Amniotic stem cell (primary cell): Measurements from ENCODE around the gene C22orf23.
"Not testable (repeated sequence)": the region's sequence is repeated elsewhere in the genome, so short reads cannot be mapped to it uniquely, and the experiment has no call there.

Experiments used
- DNase-seq: peaks from one replicate; lab custom pipeline; 2025; lab: John Stamatoyannopoulos, UW

C22orf23 gene

DNA sequence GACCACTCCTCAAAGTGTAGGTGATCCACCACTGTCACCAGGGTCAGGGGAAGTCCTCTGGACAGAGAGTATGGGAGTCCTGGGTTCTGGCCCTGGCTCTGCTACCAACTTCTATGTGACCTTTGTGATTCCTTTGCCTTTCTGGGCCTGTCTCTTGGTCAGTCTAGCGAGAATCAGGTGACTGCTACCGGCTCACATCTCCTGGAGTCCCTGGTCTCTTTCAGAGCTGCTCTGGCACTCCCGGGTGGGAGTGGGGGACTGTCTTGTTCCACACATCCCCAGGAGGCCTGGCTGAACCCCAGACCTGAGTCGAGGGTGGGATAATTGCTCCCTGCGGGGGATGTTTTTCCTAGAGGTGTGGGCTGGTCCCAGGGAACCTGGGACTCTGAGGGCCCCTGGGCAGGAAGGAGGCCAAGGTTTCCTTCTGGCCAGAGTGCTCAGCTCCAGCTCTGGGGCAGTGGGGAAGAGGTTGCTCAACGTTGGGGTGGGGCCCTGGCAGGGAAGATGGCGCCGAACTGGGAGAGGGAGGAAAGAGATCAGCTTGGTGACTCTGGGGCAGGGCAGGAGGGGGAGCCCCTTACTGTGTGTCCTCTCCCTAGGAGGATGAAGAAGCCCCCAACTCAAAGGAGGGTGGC, 28.9 kb upstream of the C22orf23 start:
- DNase-seq: no peak

GRCh38 chr22:37981282-37982011, 28.0 kb upstream of the C22orf23 start:
- DNase-seq: no peak

DNA sequence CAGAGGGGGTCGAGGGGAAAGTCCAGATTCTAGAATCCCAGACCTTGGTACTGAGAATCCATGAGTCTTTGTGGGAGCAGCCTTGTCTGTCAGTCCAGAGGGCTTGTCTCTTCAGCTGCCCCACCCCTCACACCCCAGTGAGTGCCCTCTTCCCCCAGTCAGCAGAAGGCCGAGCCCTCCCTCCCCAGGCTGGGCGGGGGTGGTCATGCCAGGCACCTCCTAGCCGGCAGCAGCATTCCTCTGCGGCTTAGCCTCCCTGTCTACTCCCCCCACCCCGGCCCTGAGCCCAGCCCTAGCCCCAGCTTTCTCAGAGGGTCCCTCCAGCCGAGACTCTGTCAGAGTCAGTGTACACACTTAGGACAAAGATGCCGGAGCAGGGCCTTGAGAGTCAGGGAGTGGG, 26.4 kb upstream of the C22orf23 start:
- no peak for DNase-seq

- no peak for DNase-seq
These were observed 23.1 kb upstream of the C22orf23 start for GRCh38 chr22:37976547-37976946.

DNA sequence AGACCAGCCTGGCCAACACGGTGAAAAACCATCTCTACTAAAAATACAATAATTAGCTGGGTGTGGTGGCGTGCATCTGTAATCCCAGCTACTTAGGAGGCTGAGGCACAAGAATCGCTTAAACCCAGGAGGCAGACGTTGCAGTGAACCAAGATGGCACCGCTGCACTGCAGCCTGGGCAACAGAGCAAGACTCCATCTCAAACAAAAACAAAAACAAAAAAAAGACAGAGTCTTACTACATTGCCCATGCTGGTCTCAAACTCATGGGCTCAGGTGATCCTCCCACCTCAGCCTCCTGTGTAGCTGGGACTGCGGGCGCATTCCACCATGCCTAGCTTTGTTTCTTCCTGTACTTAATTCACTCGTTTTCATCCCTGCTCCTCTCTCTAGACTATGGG, 22.6 kb upstream of the C22orf23 start:
- not testable (repeated sequence) for DNase-seq

DNA sequence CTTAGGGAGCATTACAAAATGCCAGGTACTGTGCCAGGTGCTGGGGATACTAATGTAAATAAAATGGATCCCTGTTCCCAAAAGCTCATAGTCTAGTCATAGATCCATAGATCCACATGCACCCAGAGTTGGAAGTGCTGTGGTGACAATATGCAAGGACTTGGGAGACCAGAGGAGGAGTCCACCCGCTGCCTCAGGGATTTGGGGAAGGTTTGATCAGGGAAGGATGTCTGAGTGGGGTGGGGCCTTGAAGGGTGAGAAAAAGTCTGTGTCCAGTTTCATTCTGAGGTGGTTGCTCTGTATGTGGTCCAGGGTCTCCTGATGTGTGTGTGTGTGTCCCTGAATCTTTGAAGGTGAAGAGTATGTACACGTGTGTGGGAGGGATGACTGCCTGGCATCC, 21.8 kb upstream of the C22orf23 start:
- DNase-seq: no peak

DNA sequence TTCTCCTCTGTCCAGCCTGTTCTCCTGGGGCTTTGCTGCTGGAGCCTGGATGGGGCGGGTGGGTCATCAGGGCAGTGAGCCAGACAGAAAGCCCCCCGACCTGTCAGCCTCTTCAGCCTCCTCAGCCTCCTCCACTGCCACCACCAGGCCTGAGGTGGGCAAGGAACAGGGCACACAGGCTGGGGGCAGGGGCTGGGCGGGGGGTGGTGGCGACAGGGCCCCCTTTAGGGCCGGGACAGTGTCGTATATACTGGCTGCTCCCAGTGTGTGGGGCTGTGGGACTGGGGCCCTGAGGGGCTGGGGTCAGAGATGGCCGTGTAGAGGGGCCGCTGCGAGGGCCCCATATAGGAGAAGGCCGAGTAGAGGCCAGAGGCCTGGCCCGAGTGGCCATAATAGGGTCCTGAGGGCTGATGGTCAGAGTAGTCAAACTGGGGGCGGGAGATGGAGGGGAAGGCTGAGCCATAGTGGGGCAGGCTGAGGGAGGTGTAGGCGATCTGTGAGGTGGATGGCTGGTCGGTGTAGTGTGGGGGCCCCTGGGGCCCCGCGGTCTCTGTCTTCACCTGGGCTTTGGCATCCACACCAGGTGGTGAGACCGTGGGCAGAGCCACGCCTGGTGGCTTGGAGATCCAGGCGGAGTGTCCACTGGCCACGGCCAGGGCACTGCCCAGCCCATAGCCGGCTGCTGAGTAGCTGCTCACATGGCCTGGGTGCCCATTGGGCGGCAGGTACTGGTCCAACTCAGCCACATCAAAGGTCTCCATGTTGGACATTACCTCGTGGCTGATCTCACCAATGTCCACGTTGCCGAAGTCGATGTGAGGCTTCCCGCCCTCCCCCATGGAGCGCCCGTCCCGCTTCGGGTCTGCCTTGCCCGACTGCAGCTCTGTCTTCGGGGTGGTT, 20.1 kb upstream of the C22orf23 start:
- no peak for DNase-seq

DNA sequence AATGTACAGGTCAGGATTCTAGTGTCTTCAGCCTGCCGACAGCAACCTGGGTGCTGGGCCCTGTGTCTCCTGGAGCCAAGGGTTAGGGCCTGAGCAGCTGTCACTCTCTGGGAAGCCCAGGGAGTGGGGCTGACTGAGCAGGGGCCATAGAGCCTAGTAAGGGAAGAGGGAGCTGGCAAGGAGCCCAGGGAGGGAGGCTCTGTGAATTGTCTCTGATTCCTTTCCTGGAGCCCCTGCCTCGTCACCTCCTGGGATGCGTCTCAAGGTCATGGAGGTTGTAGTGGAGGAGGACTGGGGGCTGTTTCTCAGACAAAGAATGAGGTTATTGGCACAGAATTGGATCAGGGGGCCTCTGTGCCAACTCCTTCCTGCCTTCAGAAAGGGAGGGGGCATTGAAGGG, 19.1 kb upstream of the C22orf23 start:
- no peak for DNase-seq

DNA sequence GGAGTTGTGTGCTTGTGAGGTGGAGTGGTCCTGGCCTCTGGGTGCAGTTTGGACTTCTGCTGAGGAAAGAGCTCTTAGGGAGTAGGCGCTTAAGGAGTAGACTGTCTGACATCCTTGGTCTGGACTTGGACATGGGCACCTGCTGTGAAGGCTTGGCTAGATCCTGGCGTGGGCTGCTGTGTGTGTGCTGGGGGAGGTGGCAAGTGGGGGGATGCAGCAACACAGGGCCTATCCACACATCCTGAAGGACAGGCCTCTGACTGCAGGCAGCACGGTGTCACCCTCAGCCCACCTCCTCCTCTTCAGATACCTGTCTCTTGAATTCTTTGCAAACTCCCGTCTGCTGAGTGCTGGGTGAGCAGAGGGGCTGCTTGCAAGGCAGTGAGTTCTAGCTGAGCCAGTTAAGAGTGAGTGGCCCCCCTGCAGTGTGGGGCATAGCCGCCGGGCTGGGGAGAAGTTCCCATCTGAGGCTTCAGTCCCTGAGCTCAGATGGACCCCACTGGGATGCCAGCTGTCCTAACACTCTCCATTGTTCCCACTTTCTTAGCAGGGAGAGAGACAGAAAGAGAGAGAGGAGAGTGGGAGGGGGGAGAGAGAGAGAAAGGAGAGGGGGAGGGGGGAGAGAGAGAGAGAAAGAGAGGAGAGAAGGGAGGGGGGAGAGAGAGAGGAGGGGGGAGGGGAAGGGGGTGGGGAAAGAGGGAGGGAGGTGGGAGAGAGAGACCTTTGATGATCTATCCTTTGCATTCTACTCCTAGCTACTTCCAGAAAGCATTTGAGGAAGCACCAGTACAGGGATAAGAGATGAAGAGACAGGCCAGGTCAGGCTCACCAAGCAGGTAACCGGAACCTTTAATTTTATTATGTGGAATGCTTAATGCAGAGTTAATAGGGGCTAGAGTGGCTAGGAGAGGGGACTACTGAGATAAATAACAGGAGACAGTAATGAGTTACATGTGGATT, 18.4 kb upstream of the C22orf23 start:
- DNase-seq: no peak

GRCh38 chr22:37970864-37971263, 17.5 kb upstream of the C22orf23 start:
- DNase-seq: no peak

DNA sequence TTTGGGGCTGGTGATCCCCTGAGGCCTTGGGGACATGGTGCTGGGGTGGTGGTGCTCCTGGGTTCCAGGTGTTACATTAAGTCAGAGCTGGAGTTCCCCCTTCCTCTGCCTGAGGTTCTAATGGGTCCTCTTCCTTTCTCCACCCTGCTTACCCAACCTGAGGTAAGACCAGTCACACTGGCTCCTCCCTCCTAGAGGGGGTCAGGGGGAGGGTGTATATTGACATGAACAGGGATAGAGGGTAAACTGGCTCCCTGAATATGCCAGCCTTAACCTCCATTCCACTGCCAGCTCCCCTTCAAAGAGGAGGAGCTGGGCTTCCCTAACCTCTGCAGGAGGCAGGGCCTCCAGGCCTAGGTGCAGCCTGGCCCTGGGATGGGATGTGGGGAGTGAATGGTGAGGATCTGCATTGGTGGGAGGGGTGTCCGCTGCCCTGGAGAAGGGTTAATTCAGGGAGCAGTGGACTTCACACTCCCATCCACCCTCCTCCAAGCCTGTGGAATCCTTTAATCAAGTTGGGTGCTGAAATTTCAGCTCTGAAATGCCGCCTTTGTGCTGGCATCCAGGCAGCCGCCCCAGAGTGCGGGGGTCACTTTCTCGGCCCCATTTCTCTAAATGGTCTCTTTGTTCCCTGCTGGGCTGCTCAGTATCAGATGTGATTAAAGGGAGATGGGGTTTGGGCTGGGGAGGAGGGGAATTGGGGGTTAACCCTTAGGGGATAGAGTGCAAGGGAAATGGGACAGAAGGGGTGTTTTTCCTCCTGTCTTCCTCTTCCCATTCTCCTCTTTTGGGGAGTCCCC, 15.3 kb upstream of the C22orf23 start:
- no peak for DNase-seq

DNA sequence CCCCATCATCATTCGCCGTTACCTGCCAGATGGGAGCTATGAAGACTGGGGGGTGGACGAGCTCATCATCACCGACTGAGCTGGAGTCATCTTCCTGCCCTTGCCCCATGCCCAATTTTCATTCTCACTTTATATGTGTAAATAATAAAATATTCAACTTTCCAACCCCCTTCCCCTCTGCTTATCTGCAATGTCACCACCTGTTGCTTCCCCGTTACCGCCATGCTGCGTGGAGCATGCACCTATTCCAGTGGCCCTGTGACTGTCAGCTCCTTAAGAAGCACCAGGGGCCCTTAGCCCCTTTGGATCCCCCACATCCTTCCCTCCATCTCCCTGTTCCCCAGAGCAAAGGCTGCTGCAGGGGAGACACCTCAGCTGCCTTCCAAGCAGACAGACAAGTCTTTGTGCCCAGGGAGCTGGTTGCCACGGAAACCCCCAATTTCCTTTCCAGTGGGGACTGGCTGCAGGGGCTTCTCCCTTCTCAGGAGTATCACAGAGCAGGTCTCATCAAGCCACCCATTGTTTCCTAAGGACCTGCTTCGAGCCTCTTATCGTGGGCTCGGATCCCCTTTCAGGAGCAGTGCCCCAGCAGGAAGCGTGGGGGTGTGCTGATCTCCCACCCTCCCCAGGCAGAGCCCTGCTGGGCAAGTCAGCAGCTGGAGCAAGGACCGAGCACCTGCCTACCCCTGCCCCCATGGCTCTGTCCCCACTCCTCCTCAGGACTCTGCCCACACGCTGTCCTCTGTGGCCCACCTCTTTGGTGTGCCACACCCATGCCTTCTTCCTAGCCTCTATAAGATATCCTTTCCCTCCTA, 14.4 kb upstream of the C22orf23 start:
- no peak for DNase-seq

- DNase-seq: no peak
These were observed 13.7 kb upstream of the C22orf23 start for GRCh38 chr22:37967147-37967546.

GRCh38 chr22:37965940-37966664, 12.7 kb upstream of the C22orf23 start:
- no peak for DNase-seq

GRCh38 chr22:37961062-37961461, 7.7 kb upstream of the C22orf23 start:
- DNase-seq: no peak

- no peak for DNase-seq
These were observed 5.9 kb upstream of the C22orf23 start for GRCh38 chr22:37959231-37959825.

GRCh38 chr22:37957232-37957631, 3.8 kb upstream of the C22orf23 start:
- no peak for DNase-seq

GRCh38 chr22:37955825-37956397, 2.5 kb upstream of the C22orf23 start:
- DNase-seq: not testable (repeated sequence)
